GM12878 (cell line): ENCODE results near the gene COL20A1. TPM values are rescaled to one million over a fixed set of nuclear protein-coding genes. Genes with fewer than 3 reads are reported as not detected.
A peak's percentile ranks its signal among the peaks of the same experiment; 100 is the strongest.

Source experiments
- ATAC-seq: fragments of 200-7000 bp; cut with Tn5 transposase; 3 replicates; pipeline ENCODE4 v1.9.1; 2020; ENCODE audit warnings: mild to moderate bottlenecking, moderate library complexity
- BruUV-seq: library from RNA; stranded (reverse); fragments of 400-500 nt; replicated peaks from 2 replicates; lab custom pipeline; 2021; lab: Mats Ljungman, UMichigan
- CTCF ChIA-PET: fragments of 300-600 bp; sonication (Branson Sonifier 250); formaldehyde crosslinking; extraction: SDS; loops from one replicate; lab custom pipeline; 2021; ENCODE audit warnings: inconsistent platforms; lab: Yijun Ruan, JAX
- POLR2A ChIA-PET: fragments of 350-600 bp; formaldehyde crosslinking; extraction: SDS; loops from one replicate; lab custom pipeline; 2021; ENCODE audit warnings: inconsistent platforms; lab: Charles Lee
- RAD21 ChIA-PET: fragments of 300-600 bp; sonication (Branson Sonifier 250); formaldehyde crosslinking; loops from one replicate; lab custom pipeline; 2023; ENCODE audit warnings: antibody characterized with exemption; ENCODE audit not compliant: unreplicated experiment; lab: Charles Lee
- SMC1A ChIA-PET: fragments of 300-600 bp; sonication (Branson Sonifier 250); formaldehyde crosslinking; loops from one replicate; lab custom pipeline; 2023; ENCODE audit not compliant: unreplicated experiment, uncharacterized antibody; lab: Charles Lee
- DNase-seq: peaks from one replicate; pipeline ENCODE4 v3.0.0-alpha.2; 2011; ENCODE audit warnings: low read depth, low spot score
- FAIRE-seq: peaks from 3 replicates; lab custom pipeline; 2011; peaks lifted over from hg19 to GRCh38; lab: Jason Lieb, UNC
- H2AFZ ChIP-seq: 2 replicates; pipeline ENCODE4 v1.6.0; 2011; ENCODE audit warnings: low read depth, low read length, control low read depth; ENCODE audit not compliant: control insufficient read depth
- H3K27ac ChIP-seq: 2 replicates; pipeline ENCODE4 v1.5.1; 2011; ENCODE audit warnings: control low read depth; ENCODE audit not compliant: control insufficient read depth, insufficient read depth
- H3K27me3 ChIP-seq, 2 experiments: replicated peaks in 1 of 2; 2 replicates each; pipeline versions ENCODE4 v1.6.0 to v1.6.1; 2011; ENCODE audit warnings: low read length in 1 of 2; ENCODE audit not compliant: control insufficient read depth in 2 of 2, insufficient read depth in 2 of 2
- H3K36me3 ChIP-seq, 2 experiments: 2 replicates each; pipeline ENCODE4 v1.5.1; 2011; ENCODE audit warnings: low read length in 1 of 2; ENCODE audit not compliant: control insufficient read depth in 2 of 2, insufficient read depth in 2 of 2
- H3K4me1 ChIP-seq: 2 replicates; pipeline ENCODE4 v1.6.1; 2011; ENCODE audit warnings: mild to moderate bottlenecking, low read length, moderate library complexity, mixed read lengths; ENCODE audit not compliant: control insufficient read depth, insufficient read depth
- H3K4me2 ChIP-seq: 2 replicates; pipeline ENCODE4 v1.6.0; 2011; ENCODE audit warnings: control low read depth; ENCODE audit not compliant: control insufficient read depth, insufficient read depth
- H3K4me3 ChIP-seq: fragments of 200-600 bp; sonication (generic); 2 replicates; pipeline ENCODE4 v1.5.1; 2016
- H3K79me2 ChIP-seq: 2 replicates; pipeline ENCODE4 v1.6.0; 2011; ENCODE audit warnings: low read length; ENCODE audit not compliant: control insufficient read depth, insufficient read depth
- H3K9ac ChIP-seq: 2 replicates; pipeline ENCODE4 v1.8.0; 2011; ENCODE audit warnings: low read length, control low read depth, mixed read lengths; ENCODE audit not compliant: control insufficient read depth, insufficient read depth
- H3K9me3 ChIP-seq: replicated peaks from 3 replicates; pipeline ENCODE4 v1.5.1; 2011; ENCODE audit warnings: mild to moderate bottlenecking, low read length; ENCODE audit not compliant: control insufficient read depth, insufficient read depth
- H4K20me1 ChIP-seq: 2 replicates; pipeline ENCODE4 v1.6.0; 2011; ENCODE audit not compliant: control insufficient read depth, insufficient read depth
- CTCF ChIP-seq, 3 experiments: IDR thresholded peaks in 2 of 3; conservative IDR thresholded peaks in 1 of 3; 2 replicates each; pipeline ENCODE4 v1.5.1; 2011; ENCODE audit warnings: low read depth in 3 of 3, low read length in 3 of 3, mild to moderate bottlenecking in 3 of 3, control low read depth in 2 of 3, moderate library complexity in 2 of 3, inconsistent platforms in 1 of 3, mixed read lengths in 1 of 3; ENCODE audit not compliant: control insufficient read depth in 2 of 3, insufficient read depth in 1 of 3; ENCODE audit errors: extremely low read depth in 1 of 3
- RAD21 ChIP-seq: IDR thresholded peaks from 2 replicates; pipeline ENCODE4 v1.6.1; 2011; ENCODE audit warnings: mild to moderate bottlenecking, low read depth, low read length, moderate library complexity; ENCODE audit not compliant: insufficient read depth
- SIN3A ChIP-seq: IDR thresholded peaks from 2 replicates; pipeline ENCODE4 v1.6.1; 2012; ENCODE audit warnings: low read depth, low read length, improper control_type of control experiment
- SMC3 ChIP-seq: IDR thresholded peaks from 2 replicates; pipeline ENCODE4 v1.6.1; 2011; ENCODE audit warnings: low read length, improper control_type of control experiment, borderline replicate concordance
- STAT1 ChIP-seq: fragments of 450-650 bp; conservative IDR thresholded peaks from 2 replicates; pipeline ENCODE4 v1.6.1; 2014; ENCODE audit warnings: antibody characterized with exemption, mild to moderate bottlenecking
- YY1 ChIP-seq: IDR thresholded peaks from 2 replicates; pipeline ENCODE4 v1.6.1; 2011; ENCODE audit warnings: low read depth, mild to moderate bottlenecking, low read length
- WGBS: methylation state at CpG from one replicate; pipeline ENCODE4 v1.1.6; 2016; ENCODE audit warnings: low lambda C conversion rate; ENCODE audit not compliant: insufficient replicate concordance, insufficient coverage; ENCODE audit errors: missing lambda C conversion rate; 5-methylcytosine and 5-hydroxymethylcytosine counted together
- in situ Hi-C: fragments of 300-500 bp; cut with MboI; formaldehyde crosslinking; loops from 9 replicates; pipeline ENCODE4 v1.14.3; 2018; ENCODE audit warnings: mixed read lengths
- intact Hi-C: fragments of 100-400 bp; cut with micrococcal nuclease; formaldehyde crosslinking; loops from one replicate; pipeline ENCODE4 v1.14.2; 2022; ENCODE audit not compliant: unreplicated experiment
- polyA plus RNA-seq, 11 experiments: library from polyadenylated mRNA; depleted of rRNA in 4 of 11; unstranded in 6 of 11; stranded (reverse) in 5 of 11; fragments of >200 nt; fragmentation: Nextera tagmentation in 4 of 11; fragmentation: Illumina TruSeq in 1 of 11; extraction: Ambion mirVana in 4 of 11; extraction: Trizol in 1 of 11; gene quantifications; 1 replicate in 1 of 11; 2 replicates in 10 of 11; pipeline versions ENCODE4 v1.2.1 to v1.2.3, GENCODE V29; 2011 to 2016; ENCODE audit warnings: inconsistent platforms in 2 of 11, missing spikeins in 2 of 11, low read depth in 1 of 11
- total RNA-seq, 4 experiments: library from RNA; depleted of rRNA in 3 of 4; stranded (reverse); fragments of >200 nt in 3 of 4; fragmentation: Illumina TruSeq in 1 of 4; extraction: Trizol in 1 of 4; gene quantifications; 2 replicates each; pipeline versions ENCODE4 v1.2.1 to v1.2.3, GENCODE V29; 2013 to 2021

Gene COL20A1
- total and polyA plus RNA-seq, 10 of the 15 experiments (the other 5 are each of a cell fraction or from before 2014, with no cell fraction given) = not detected

GRCh38 chr20:63381781-63382431, 88.9 kb downstream of the COL20A1 start:
- Histone ChIP-seq H3K27ac (no peak overlapping the region), H3K4me3 (no peak overlapping the region), H3K4me1 (no peaks in the 10 kb centered on the region), H3K36me3 (no peaks in the 10 kb centered on the region), H3K9ac (no peak overlapping the region), H3K4me2 (no peak overlapping the region), H2AFZ (no peak overlapping the region), H3K79me2 (no peaks in the 10 kb centered on the region), H3K9me3 (peaks cover 2% of the 10 kb centered on the region; the same call in 1 of the 3 replicates), H4K20me1 (no peaks in the 10 kb centered on the region), H3K27me3 (no peaks in the 10 kb centered on the region)
- RAD21 ChIA-PET = interaction anchor here (0.7 to 1.2 kb wide), 3 partner anchors 73 to 159 kb away, joined by 3 to 6 read pairs (median 3); no protein-coding TSS in a partner anchor
- CTCF ChIA-PET = interaction anchor here (0.7 to 2.5 kb wide), 6 partner anchors 11 to 158 kb away, joined by 3 to 16 read pairs (median 6); no protein-coding TSS in a partner anchor
- FAIRE-seq = no peak
- ATAC-seq = peak; percentile 54
- TF ChIP-seq CTCF (IDR thresholded peaks at IDR 0.05 in 2 of 3, conservative IDR thresholded peaks at IDR 0.05 in 1 of 3; ENCODE audit: control insufficient read depth in 2 of 3, extremely low read depth in 1 of 3, insufficient read depth in 1 of 3, low read depth in 3 of 3, low read length in 3 of 3) = peak; percentile 73 to 85 (median 79)
- TF ChIP-seq YY1 = peak; percentile 42; the same call in 1 of the 2 replicates
- no peak for TF ChIP-seq STAT1
- peak; percentile 72 for TF ChIP-seq RAD21
- TF ChIP-seq SMC3 = peak; percentile 44
- TF ChIP-seq SIN3A = no peak
- no TSS peak for BruUV-seq
- 28% methylated on average over 22 of the region's 22 CpGs for WGBS
- DNase-seq = no peak
- SMC1A ChIA-PET = interaction anchor here (0.9 to 1.3 kb wide), 2 partner anchors 72 to 158 kb away, joined by 4 read pairs; no protein-coding TSS in a partner anchor
- POLR2A ChIA-PET = no interaction called here
- intact Hi-C loops = no loop called here
- in situ Hi-C loops = no loop called here
